ENCODE results near the gene RIMBP3B. TPM values are rescaled to one million over a fixed set of nuclear protein-coding genes. Genes with fewer than 3 reads are reported as not detected.
"Not testable (repeated sequence)": the region's sequence is repeated elsewhere in the genome, so short reads cannot be mapped to it uniquely, and the experiment has no call there.

The RIMBP3B gene
- total RNA-seq, 4 donors from 2014 or later = 0.16 TPM; not detected in 3

DNA sequence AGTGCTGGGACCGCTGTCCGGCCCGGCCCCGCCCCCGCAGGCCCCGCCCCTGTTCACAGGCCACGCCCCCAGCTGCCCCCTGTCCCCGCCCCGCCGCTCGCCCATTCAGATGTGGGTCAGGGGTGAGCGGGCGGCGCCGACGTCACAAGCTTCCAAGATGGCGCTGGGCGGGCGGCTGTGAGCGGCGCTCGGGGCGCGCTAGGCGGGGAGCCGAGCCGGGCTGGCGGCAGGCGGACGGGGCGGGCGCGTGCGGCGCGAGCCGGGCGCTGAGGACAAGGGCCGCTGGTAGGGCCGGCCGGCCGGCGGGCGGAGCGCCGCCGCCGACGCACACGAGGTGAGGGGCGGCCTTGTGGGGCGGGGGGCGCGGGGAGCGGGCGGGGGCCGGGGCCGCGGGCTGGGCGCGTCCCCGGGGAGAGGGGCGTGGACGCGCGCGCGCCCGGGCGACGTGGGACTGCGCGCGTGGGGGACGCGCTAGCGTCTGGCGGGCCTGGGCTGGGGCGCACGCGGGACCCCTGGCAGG is 33.7 kb downstream of the RIMBP3B start, which contains the start of gene HIC2:
Gene HIC2 (plus strand): TSS at position 145 of the 520 bp plus-strand sequence. CDS start 25,461 bp downstream, outside the sequence.
- H3K36me3 ChIP-seq; H3K27me3 ChIP-seq; intact Hi-C loops (cut with DNase I; ENCODE audit: low total_unique reads); in situ Hi-C loops (cut with MboI; ENCODE audit: low pct_ligation_motif_present in 1 of 4, low pct_unique_long_range_greater_than_20kb in 1 of 4, low sequenced_read_pairs in 3 of 4); H3K4me1 ChIP-seq; H3K9me3 ChIP-seq; DNase-seq: not testable (repeated sequence)
- Histone ChIP-seq H3K27ac (peak within 1 kb of the TSS; percentile 66 to 80 (median 68)), H3K4me3 (peak within 1 kb of the TSS in 3 of 4 donors; percentile 40 to 58 (median 42))
- no CpG with 5 or more reads among the region's 81 CpGs for WGBS, 2 donors (ENCODE audit: low coverage in 1 of 2)

DNA sequence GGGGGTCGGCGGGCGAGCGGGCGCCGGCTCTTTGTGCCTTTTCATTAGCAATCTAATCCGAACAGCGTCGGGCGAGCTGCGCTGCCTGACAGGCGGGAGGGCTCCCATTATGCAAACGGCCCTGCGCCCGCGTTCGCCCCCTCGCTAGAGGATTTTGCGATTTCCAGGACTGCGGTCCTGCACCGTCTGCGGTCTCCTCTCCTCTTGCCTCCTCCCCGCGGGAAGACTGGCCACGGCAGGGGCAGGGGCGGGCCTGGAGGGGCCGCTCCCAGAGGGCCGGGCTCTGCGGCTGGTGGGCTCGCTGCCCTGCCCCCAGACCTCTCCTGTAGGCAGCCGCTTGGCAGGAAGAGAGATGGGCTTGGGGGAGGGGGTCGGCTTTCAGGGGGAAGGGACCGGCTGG is 34.3 kb downstream of the RIMBP3B start:
- in situ Hi-C loops (cut with MboI; ENCODE audit: low pct_ligation_motif_present in 1 of 4, low pct_unique_long_range_greater_than_20kb in 1 of 4, low sequenced_read_pairs in 3 of 4); H3K36me3 ChIP-seq; DNase-seq; H3K9me3 ChIP-seq; intact Hi-C loops (cut with DNase I; ENCODE audit: low total_unique reads); H3K4me1 ChIP-seq; H3K27me3 ChIP-seq: not testable (repeated sequence)
- peak overlapping the region; percentile 66 to 80 (median 68) for H3K27ac ChIP-seq
- H3K4me3 ChIP-seq = peak overlapping the region in 3 of 4 donors; percentile 40 to 58 (median 42)
- WGBS, 2 donors (ENCODE audit: low coverage in 1 of 2) = no CpG with 5 or more reads among the region's 33 CpGs

DNA sequence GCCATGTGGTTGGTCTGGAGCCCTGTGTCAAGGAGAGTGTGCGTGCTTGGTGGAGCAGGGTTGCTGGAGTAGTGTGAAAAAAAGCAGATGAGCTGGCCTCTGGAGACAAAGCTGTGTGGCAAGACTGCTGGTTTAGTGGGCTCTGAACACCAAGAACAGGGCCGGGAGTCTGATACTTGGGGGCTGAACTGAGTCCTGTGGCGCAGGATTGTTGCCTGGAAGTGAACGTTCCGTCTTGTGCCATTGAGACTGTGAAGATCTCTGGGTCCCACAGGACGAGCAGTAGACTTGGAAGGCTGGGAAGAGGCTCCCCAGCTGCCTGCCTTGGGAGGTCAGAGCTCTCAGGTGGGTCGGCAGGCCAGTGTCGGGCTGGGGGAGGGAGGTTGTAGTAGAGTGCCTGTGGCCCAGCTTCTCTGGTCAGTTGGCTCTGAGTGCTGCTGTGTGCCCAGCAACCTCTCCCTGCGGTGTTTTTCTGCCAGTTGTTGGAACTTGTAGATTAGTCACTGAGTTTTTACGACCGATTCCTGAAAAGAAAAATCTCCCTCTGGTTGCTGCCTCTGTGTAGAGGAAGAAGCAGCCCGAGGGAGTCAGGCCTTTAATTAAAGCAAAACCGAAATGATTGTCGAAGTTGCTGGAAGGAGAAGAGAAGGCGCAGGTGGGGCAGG is 35.6 kb downstream of the RIMBP3B start:
- H3K4me1 ChIP-seq; H3K36me3 ChIP-seq; DNase-seq; intact Hi-C loops (cut with DNase I; ENCODE audit: low total_unique reads); H3K9me3 ChIP-seq; H3K27me3 ChIP-seq; in situ Hi-C loops (cut with MboI; ENCODE audit: low pct_ligation_motif_present in 1 of 4, low pct_unique_long_range_greater_than_20kb in 1 of 4, low sequenced_read_pairs in 3 of 4); H3K4me3 ChIP-seq: not testable (repeated sequence)
- WGBS, 2 donors (ENCODE audit: low coverage in 1 of 2) = 67% methylated on average over 3 to 5 of the region's 15 CpGs
- H3K27ac ChIP-seq = peak overlapping the region in 2 of 4 donors; percentile 67 to 76

DNA sequence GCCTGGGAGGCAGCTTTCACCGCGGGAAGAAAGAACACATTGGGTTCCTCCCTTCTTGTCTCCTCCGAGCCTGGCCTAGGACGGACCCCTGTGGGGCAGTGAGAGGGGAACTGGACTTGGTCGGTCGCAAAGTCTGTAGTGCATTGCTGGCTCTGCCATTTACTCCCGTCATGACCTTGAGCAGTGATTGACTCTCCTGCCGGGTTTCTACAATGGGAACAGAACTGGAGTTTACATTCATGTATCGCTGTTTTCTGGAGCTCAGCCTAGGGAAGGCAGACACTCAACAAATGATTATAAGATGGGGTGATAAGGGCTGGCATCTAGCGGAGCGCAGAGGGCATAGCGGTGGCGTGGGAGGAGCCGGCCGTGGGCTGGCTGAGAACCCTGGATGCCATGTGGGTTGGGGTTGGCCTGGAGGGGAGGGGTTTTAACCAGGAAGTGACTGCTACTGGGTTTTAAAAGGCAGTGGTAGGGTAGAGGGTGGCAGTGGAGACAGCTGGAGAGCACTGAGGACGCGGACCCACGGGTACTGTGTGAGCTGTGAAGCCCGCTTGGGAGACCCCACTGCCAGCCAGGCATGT is 36.7 kb downstream of the RIMBP3B start:
- intact Hi-C loops (cut with DNase I; ENCODE audit: low total_unique reads); in situ Hi-C loops (cut with MboI; ENCODE audit: low pct_ligation_motif_present in 1 of 4, low pct_unique_long_range_greater_than_20kb in 1 of 4, low sequenced_read_pairs in 3 of 4): not testable (repeated sequence)

DNA sequence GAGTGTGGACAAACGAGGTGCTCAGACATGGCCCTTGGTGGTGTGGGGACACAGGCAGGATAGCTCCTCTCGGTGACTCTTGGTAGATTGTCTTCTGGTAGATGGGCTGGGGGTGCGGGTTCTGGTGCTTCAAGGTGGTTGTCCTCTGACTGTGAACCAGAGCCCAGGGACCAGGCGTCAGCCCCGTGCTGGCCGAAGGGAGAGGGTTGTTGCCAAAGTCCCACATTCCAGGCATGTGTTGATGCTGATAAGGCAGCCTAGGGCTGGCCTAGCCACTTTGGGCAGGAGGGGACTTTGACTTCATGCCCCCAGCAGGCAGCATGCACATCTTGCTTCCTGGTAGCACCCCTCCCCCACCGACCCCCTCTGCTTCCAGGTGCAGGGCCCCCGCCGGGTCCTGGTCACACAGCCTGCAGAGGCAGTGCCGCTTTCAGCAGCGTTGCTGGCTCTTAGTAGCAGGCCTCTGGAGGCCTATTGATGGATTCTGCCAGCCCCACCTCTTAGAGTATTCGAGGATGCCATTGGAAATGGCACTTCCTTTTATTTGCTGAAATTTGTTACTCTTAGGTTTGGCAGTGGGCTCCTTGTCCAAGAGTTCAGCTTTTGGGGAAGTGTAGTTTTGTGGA is 40.6 kb downstream of the RIMBP3B start:
- WGBS, 2 donors (ENCODE audit: low coverage in 1 of 2) = no CpG with 5 or more reads among the region's 12 CpGs
- in situ Hi-C loops (cut with MboI; ENCODE audit: low pct_ligation_motif_present in 1 of 4, low pct_unique_long_range_greater_than_20kb in 1 of 4, low sequenced_read_pairs in 3 of 4); intact Hi-C loops (cut with DNase I; ENCODE audit: low total_unique reads): not testable (repeated sequence)

More for the DNA sequence above, 36.7 kb downstream of the RIMBP3B start:
- H3K27ac ChIP-seq = peak overlapping the region in 2 of 4 donors; percentile 39 to 67
- not testable (repeated sequence) for H3K9me3 ChIP-seq, DNase-seq, H3K4me3 ChIP-seq, H3K36me3 ChIP-seq, H3K27me3 ChIP-seq, H3K4me1 ChIP-seq
- WGBS, 2 donors (ENCODE audit: low coverage in 1 of 2) = 20% methylated on average over 2 of the region's 19 CpGs; no CpG with 5 or more reads in 1 of the 2 donors

DNA sequence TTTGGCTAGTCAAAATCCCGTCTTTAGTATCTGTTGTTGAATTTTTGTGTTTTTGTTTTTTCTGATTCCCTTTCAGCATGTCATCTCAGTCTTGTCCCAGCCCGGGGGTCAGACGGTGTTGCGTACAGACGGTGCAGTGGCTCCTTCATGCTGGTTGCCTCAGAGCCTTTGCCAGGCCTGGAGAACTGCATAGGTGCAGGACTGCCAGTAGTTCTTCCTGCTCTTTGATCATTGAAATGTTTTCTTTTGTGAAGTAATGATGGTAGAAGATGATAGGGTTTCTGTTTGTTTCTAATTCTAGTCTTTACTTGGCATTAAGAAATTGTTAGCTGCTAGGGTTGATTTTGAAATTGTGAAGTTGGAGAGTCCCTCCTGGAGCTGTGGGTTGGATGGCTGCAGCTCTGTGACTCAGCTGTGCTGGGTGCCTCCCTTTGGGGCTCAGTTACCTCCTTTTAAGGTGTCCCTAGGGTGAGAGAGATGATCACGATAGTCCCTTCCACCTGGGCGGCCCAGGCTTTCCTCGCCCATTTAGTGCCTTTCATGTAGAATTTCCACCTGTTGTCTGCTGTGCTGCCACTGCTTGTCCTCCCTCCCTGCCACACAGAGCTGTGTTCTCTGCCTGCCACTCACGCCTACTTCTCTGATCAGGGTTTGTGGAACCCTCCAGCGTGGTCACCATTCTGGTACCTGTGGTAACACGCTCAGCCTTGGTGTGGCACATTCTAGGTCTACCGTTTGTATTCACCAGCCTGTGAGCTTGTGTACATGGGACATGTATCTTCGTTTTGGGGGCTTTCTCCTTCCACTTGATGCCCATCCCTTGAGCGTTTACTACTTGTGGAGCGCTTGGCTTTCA is 51.1 kb downstream of the RIMBP3B start:
- H3K27ac ChIP-seq; H3K9me3 ChIP-seq; H3K4me1 ChIP-seq; in situ Hi-C loops (cut with MboI; ENCODE audit: low pct_ligation_motif_present in 1 of 4, low pct_unique_long_range_greater_than_20kb in 1 of 4, low sequenced_read_pairs in 3 of 4); H3K4me3 ChIP-seq; H3K27me3 ChIP-seq; DNase-seq; intact Hi-C loops (cut with DNase I; ENCODE audit: low total_unique reads); H3K36me3 ChIP-seq: not testable (repeated sequence)
- WGBS, 2 donors (ENCODE audit: low coverage in 1 of 2) = no CpG with 5 or more reads among the region's 15 CpGs

More for the DNA sequence above, 40.6 kb downstream of the RIMBP3B start:
- H3K27me3 ChIP-seq, H3K4me3 ChIP-seq, H3K9me3 ChIP-seq, H3K4me1 ChIP-seq, DNase-seq, H3K36me3 ChIP-seq, H3K27ac ChIP-seq: not testable (repeated sequence)

DNA sequence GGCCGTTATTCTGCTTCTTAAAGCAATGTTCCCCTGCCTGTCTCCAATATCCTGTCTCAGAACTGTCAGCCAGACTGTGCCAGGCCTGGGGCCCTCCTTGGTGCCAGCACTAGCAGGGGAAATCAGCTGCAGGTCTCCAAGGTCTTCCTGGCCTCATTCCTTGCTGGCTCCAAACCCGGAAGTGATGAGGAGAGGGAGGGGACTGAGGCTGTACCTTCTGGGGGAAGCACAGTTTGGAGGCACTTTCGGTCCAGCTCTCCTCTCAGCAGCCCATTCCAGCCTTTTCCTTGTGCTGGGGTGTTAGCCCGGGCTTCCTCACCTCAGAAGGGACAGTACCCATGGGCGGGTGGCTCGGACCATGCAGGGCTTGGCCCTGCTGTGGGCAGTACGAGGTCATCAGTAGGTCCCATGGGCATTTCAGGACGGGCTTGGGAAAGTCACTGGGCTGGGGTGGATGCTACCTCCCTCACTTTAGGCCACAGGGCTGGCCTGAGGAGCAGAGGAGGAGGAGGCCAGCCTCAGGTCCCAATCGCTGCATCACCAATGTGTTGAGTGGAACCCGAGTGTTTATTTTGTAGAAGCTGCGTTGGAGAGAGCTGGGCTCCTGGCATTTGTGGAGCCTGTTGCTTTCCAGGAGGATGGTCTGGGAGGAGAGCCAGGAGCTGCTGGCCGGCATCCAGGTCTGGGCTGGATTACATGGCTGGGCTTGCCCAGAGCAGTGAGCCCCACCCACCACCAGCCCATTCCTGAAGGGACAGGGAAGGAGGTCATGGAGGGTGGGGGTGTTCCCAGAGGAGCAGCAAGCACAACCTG is 52.7 kb downstream of the RIMBP3B start:
- H3K27me3 ChIP-seq; intact Hi-C loops (cut with DNase I; ENCODE audit: low total_unique reads); DNase-seq; H3K4me1 ChIP-seq; in situ Hi-C loops (cut with MboI; ENCODE audit: low pct_ligation_motif_present in 1 of 4, low pct_unique_long_range_greater_than_20kb in 1 of 4, low sequenced_read_pairs in 3 of 4); H3K36me3 ChIP-seq; H3K9me3 ChIP-seq; H3K4me3 ChIP-seq: not testable (repeated sequence)
- no CpG with 5 or more reads among the region's 12 CpGs for WGBS, 2 donors (ENCODE audit: low coverage in 1 of 2)
- peak overlapping the region in 3 of 4 donors; percentile 66 to 74 (median 67) for H3K27ac ChIP-seq

DNA sequence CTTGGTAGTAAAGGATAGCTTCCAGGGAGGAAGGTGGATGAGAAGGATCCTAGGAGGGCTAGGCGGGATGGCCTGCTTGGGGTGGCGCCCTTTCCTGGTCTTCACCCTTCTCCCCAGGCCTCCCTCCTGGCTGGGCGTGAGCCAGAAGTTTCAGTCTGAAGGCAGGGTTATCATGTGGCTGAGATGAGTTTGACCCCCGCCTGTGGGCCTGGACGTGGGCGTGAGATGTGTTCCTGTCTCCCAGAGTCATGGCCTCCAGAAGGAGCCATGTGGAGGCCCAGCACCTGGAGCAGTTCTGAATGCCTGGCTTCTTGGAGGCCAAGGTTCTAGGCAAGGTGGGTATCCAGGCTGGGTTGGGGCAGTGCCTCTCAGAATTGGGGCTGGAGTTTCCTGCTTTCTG is 54.5 kb downstream of the RIMBP3B start:
- 93% methylated on average over 4 of the region's 6 CpGs; no CpG with 5 or more reads in 1 of the 2 donors for WGBS, 2 donors (ENCODE audit: low coverage in 1 of 2)
- in situ Hi-C loops (cut with MboI; ENCODE audit: low pct_ligation_motif_present in 1 of 4, low pct_unique_long_range_greater_than_20kb in 1 of 4, low sequenced_read_pairs in 3 of 4); H3K4me3 ChIP-seq: not testable (repeated sequence)

More for the DNA sequence above, 54.5 kb downstream of the RIMBP3B start:
- H3K9me3 ChIP-seq; H3K27me3 ChIP-seq; intact Hi-C loops (cut with DNase I; ENCODE audit: low total_unique reads); DNase-seq; H3K36me3 ChIP-seq; H3K27ac ChIP-seq; H3K4me1 ChIP-seq: not testable (repeated sequence)

Measured in transverse colon (tissue), 4 donors.